HEK293 (cell line): ENCODE data around the gene ERMP1.

Source experiments
- CTCF ChIA-PET: fragments of 350-600 bp; formaldehyde crosslinking; extraction: SDS; loops from one replicate; lab custom pipeline; 2021; ENCODE audit warnings: antibody characterized with exemption; lab: Yijun Ruan, JAX
- POLR2A ChIA-PET: fragments of 300-600 bp; formaldehyde crosslinking; extraction: SDS; loops from one replicate; lab custom pipeline; 2020; ENCODE audit warnings: antibody characterized with exemption, inconsistent platforms; lab: Yijun Ruan, JAX
- H3K27ac ChIP-seq: fragments of 200-500 bp; sonication (Bioruptor generic); 2 replicates; pipeline ENCODE4 v1.5.1; 2014; ENCODE audit warnings: low read depth, low read length, control low read depth, inconsistent platforms; ENCODE audit errors: extremely low read depth
- H3K36me3 ChIP-seq, 2 experiments: fragments of 200-500 bp in 1 of 2; sonication (Bioruptor generic) in 1 of 2; 1 replicate in 1 of 2; 2 replicates in 1 of 2; pipeline ENCODE4 v1.5.1; 2014 to 2017; ENCODE audit warnings: inconsistent platforms in 2 of 2, low read length in 2 of 2; ENCODE audit not compliant: control insufficient read depth in 2 of 2, insufficient read depth in 1 of 2
- H3K4me1 ChIP-seq: fragments of 200-500 bp; sonication (Bioruptor generic); 2 replicates; pipeline ENCODE4 v1.5.1; 2014; ENCODE audit warnings: mild to moderate bottlenecking, low read length, inconsistent platforms; ENCODE audit not compliant: control insufficient read depth, insufficient read depth
- H3K4me3 ChIP-seq: 2 replicates; pipeline ENCODE4 v1.5.1; 2011; ENCODE audit warnings: low read depth, mild to moderate bottlenecking, control low read depth, low read length, moderate library complexity
- H3K9me3 ChIP-seq: fragments of 200-500 bp; sonication (Bioruptor generic); 2 replicates; pipeline ENCODE4 v1.5.1; 2014; ENCODE audit warnings: low read depth, low read length, inconsistent platforms; ENCODE audit not compliant: control insufficient read depth, insufficient read depth
- MEIS1 ChIP-seq: sonication (generic); formaldehyde crosslinking; IDR thresholded peaks from 2 replicates; pipeline ENCODE4 v1.8.1; 2022; ENCODE audit warnings: missing genetic modification reagents, mild to moderate bottlenecking, borderline replicate concordance
- REPIN1 ChIP-seq: fragments of 450-650 bp; formaldehyde crosslinking; IDR thresholded peaks from 2 replicates; pipeline ENCODE4 v1.5.1; 2017; ENCODE audit warnings: missing biosample characterization, missing genetic modification characterization, low read depth
- WT1 ChIP-seq: fragments of 450-650 bp; formaldehyde crosslinking; IDR thresholded peaks from 2 replicates; pipeline ENCODE4 v1.5.1; 2016; ENCODE audit warnings: missing biosample characterization, missing genetic modification characterization
- ZNF114 ChIP-seq: fragments of 450-650 bp; formaldehyde crosslinking; IDR thresholded peaks from 2 replicates; pipeline ENCODE4 v1.5.0; 2017; ENCODE audit warnings: missing biosample characterization, missing genetic modification characterization
- ZNF24 ChIP-seq: fragments of 450-650 bp; formaldehyde crosslinking; IDR thresholded peaks from 2 replicates; pipeline ENCODE4 v1.5.1; 2016; ENCODE audit warnings: missing biosample characterization, missing genetic modification characterization
- ZNF341 ChIP-seq: fragments of 450-650 bp; formaldehyde crosslinking; IDR thresholded peaks from 2 replicates; pipeline ENCODE4; 2016; ENCODE audit warnings: low read depth, missing biosample characterization, missing genetic modification characterization
- ZNF394 ChIP-seq: fragments of 450-650 bp; formaldehyde crosslinking; IDR thresholded peaks from 2 replicates; pipeline ENCODE4 v1.5.1; 2016; ENCODE audit warnings: missing biosample characterization, missing genetic modification characterization, mild to moderate bottlenecking, moderate library complexity, borderline replicate concordance
- ZNF433 ChIP-seq: fragments of 450-650 bp; formaldehyde crosslinking; IDR thresholded peaks from 2 replicates; pipeline ENCODE4 v1.5.1; 2016; ENCODE audit warnings: missing biosample characterization, missing genetic modification characterization, low read depth
- ZNF530 ChIP-seq: fragments of 450-650 bp; formaldehyde crosslinking; IDR thresholded peaks from 2 replicates; pipeline ENCODE4 v1.5.1; 2016; ENCODE audit warnings: low read depth, missing biosample characterization, missing genetic modification characterization
- ZNF571 ChIP-seq: fragments of 450-650 bp; formaldehyde crosslinking; IDR thresholded peaks from 2 replicates; pipeline ENCODE4 v1.5.0; 2017; ENCODE audit warnings: missing biosample characterization, missing genetic modification characterization
- ZNF623 ChIP-seq: fragments of 450-650 bp; formaldehyde crosslinking; IDR thresholded peaks from 2 replicates; pipeline ENCODE4 v1.5.1; 2016; ENCODE audit warnings: missing biosample characterization, missing genetic modification characterization
- ZNF624 ChIP-seq: fragments of 450-650 bp; formaldehyde crosslinking; IDR thresholded peaks from 2 replicates; pipeline ENCODE4 v1.5.1; 2017; ENCODE audit warnings: missing biosample characterization, missing genetic modification characterization
- ZNF629 ChIP-seq: fragments of 450-650 bp; formaldehyde crosslinking; IDR thresholded peaks from 2 replicates; pipeline ENCODE4 v1.5.1; 2017; ENCODE audit warnings: missing biosample characterization, missing genetic modification characterization
- ZNF776 ChIP-seq: fragments of 450-650 bp; formaldehyde crosslinking; IDR thresholded peaks from 2 replicates; pipeline ENCODE4 v1.5.0; 2017; ENCODE audit warnings: missing biosample characterization, missing genetic modification characterization, borderline replicate concordance
- ZXDB ChIP-seq: fragments of 450-650 bp; formaldehyde crosslinking; IDR thresholded peaks from 2 replicates; pipeline ENCODE4 v1.5.1; 2016; ENCODE audit warnings: missing biosample characterization, missing genetic modification characterization
- TF ChIP-seq, protein P1 (sequence below): fragments of 450-650 bp; formaldehyde crosslinking; IDR thresholded peaks from 2 replicates; pipeline ENCODE4 v1.5.1; 2016; ENCODE audit warnings: missing biosample characterization, missing genetic modification characterization
- TF ChIP-seq, protein P2 (sequence below): fragments of 450-650 bp; formaldehyde crosslinking; IDR thresholded peaks from 2 replicates; pipeline ENCODE4 v1.5.1; 2016; ENCODE audit warnings: missing biosample characterization, missing genetic modification characterization, low read depth
- TF ChIP-seq, protein P3 (sequence below): fragments of 450-650 bp; formaldehyde crosslinking; IDR thresholded peaks from 2 replicates; pipeline ENCODE4 v1.5.1; 2016; ENCODE audit warnings: missing biosample characterization, missing genetic modification characterization

ERMP1 gene

DNA sequence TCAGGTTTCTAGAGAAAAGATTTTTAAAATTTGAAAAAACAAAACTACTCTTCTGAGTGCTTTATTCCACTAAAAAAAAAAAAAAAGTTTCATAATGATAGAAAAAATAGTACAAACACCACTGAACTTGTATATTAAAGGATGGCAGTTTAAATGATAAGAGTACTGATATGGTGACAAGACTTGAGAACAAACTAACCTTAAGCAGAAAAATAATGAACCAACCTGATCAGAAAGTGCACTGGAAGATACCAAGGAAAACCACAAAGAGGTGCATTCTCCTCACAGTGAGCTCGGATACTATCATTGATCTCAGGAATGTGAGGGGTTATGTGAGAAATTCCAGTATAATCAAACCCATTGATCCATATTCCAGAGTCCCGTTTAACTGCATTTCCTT is 34.3 kb downstream of the ERMP1 start:
- peaks cover 4% of the 10 kb centered on the region; the same call in 1 of the 2 replicates for H3K4me1 ChIP-seq
- no peak overlapping the region for H3K27ac ChIP-seq
- no peaks in the 10 kb centered on the region for H3K9me3 ChIP-seq
- ChIA-PET CTCF (interaction anchor here (0.5 to 1.4 kb wide), 19 partner anchors 9 to 626 kb away, joined by 3 to 11 read pairs (median 3); partner anchors contain the start of gene ERMP1), POLR2A (interaction anchor here (0.7 kb wide), 1 partner anchor 19 kb away, joined by 4 read pairs; no protein-coding TSS in a partner anchor)
- no peak for TF ChIP-seq ZNF629 (tag by site-specific recombination)
- TF ChIP-seq ZNF394, result no peak
- TF ChIP-seq ZNF623 (tag by site-specific recombination), result no peak
- TF ChIP-seq ZNF530 (tag by site-specific recombination), result no peak
- TF ChIP-seq ZNF114 (tag by site-specific recombination), result no peak
- H3K4me3 ChIP-seq, result no peak overlapping the region
- H3K36me3 ChIP-seq, result peaks cover 0 to 11% of the 10 kb centered on the region in 2 experiments; a peak in 1 of 3 replicates

- Histone ChIP-seq H3K4me1 (no peaks in the 10 kb centered on the region), H3K9me3 (no peaks in the 10 kb centered on the region), H3K36me3 (peaks cover 0 to 9% of the 10 kb centered on the region in 2 experiments; a peak in 1 of 3 replicates), H3K27ac (no peak overlapping the region), H3K4me3 (no peak overlapping the region)
- ChIA-PET CTCF (interaction anchor here (0.6 to 2.3 kb wide), 4 partner anchors 13 to 510 kb away, joined by 3 to 9 read pairs (median 6); no protein-coding TSS in a partner anchor), POLR2A (interaction anchor here (0.6 kb wide), 1 partner anchor 70 kb away, joined by 6 read pairs; no protein-coding TSS in a partner anchor)
- TF ChIP-seq MEIS1 (CRISPR knock-in tag) (no peak), ZNF530 (tag by site-specific recombination) (no peak), ZNF433 (tag by site-specific recombination) (no peak), ZNF24 (tag by site-specific recombination) (no peak), REPIN1 (tag by site-specific recombination) (no peak), ZXDB (tag by site-specific recombination) (no peak), WT1 (no peak)
- TF ChIP-seq, protein P1, sequence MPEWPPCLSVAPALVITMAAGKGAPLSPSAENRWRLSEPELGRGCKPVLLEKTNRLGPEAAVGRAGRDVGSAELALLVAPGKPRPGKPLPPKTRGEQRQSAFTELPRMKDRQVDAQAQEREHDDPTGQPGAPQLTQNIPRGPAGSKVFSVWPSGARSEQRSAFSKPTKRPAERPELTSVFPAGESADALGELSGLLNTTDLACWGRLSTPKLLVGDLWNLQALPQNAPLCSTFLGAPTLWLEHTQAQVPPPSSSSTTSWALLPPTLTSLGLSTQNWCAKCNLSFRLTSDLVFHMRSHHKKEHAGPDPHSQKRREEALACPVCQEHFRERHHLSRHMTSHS (tag by site-specific recombination), result no peak
Measured at GRCh38 chr9:5796298-5796697, 36.6 kb downstream of the ERMP1 start.

DNA sequence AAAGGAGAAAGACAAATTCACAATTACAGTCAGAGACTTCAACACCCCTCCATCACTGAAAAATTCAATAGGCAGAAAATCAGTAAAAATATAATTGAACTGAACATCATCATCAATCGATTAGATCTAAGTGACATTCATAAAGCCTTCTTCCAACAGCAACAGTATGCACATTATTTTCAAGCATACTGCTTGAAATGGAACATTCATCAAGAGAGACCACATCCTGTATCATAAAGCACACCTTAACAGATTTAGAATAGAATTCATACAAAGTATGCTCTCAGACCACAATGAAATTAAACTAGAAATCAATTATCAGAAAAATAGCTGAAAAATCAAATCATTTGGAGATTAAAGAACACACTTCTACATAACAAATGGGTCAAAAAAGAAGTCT is 39.1 kb downstream of the ERMP1 start:
- POLR2A ChIA-PET, result no interaction called here
- Histone ChIP-seq H3K4me3 (no peak overlapping the region), H3K27ac (no peak overlapping the region), H3K9me3 (no peaks in the 10 kb centered on the region), H3K36me3 (peaks cover 0 to 10% of the 10 kb centered on the region in 2 experiments; a peak in 2 of 3 replicates), H3K4me1 (no peaks in the 10 kb centered on the region)
- CTCF ChIA-PET, result interaction anchor here (0.7 to 1.3 kb wide), 4 partner anchors 39 to 512 kb away, joined by 3 to 5 read pairs (median 4); partner anchors contain the start of genes CD274 and ERMP1
- TF ChIP-seq ZNF341 (no peak), ZNF624 (no peak), ZNF629 (tag by site-specific recombination) (no peak), ZNF776 (tag by site-specific recombination) (no peak), ZNF571 (no peak)
- TF ChIP-seq, protein P2, sequence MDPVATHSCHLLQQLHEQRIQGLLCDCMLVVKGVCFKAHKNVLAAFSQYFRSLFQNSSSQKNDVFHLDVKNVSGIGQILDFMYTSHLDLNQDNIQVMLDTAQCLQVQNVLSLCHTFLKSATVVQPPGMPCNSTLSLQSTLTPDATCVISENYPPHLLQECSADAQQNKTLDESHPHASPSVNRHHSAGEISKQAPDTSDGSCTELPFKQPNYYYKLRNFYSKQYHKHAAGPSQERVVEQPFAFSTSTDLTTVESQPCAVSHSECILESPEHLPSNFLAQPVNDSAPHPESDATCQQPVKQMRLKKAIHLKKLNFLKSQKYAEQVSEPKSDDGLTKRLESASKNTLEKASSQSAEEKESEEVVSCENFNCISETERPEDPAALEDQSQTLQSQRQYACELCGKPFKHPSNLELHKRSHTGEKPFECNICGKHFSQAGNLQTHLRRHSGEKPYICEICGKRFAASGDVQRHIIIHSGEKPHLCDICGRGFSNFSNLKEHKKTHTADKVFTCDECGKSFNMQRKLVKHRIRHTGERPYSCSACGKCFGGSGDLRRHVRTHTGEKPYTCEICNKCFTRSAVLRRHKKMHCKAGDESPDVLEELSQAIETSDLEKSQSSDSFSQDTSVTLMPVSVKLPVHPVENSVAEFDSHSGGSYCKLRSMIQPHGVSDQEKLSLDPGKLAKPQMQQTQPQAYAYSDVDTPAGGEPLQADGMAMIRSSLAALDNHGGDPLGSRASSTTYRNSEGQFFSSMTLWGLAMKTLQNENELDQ (tag by site-specific recombination), result no peak
- TF ChIP-seq, protein P3, sequence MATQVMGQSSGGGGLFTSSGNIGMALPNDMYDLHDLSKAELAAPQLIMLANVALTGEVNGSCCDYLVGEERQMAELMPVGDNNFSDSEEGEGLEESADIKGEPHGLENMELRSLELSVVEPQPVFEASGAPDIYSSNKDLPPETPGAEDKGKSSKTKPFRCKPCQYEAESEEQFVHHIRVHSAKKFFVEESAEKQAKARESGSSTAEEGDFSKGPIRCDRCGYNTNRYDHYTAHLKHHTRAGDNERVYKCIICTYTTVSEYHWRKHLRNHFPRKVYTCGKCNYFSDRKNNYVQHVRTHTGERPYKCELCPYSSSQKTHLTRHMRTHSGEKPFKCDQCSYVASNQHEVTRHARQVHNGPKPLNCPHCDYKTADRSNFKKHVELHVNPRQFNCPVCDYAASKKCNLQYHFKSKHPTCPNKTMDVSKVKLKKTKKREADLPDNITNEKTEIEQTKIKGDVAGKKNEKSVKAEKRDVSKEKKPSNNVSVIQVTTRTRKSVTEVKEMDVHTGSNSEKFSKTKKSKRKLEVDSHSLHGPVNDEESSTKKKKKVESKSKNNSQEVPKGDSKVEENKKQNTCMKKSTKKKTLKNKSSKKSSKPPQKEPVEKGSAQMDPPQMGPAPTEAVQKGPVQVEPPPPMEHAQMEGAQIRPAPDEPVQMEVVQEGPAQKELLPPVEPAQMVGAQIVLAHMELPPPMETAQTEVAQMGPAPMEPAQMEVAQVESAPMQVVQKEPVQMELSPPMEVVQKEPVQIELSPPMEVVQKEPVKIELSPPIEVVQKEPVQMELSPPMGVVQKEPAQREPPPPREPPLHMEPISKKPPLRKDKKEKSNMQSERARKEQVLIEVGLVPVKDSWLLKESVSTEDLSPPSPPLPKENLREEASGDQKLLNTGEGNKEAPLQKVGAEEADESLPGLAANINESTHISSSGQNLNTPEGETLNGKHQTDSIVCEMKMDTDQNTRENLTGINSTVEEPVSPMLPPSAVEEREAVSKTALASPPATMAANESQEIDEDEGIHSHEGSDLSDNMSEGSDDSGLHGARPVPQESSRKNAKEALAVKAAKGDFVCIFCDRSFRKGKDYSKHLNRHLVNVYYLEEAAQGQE, result no peak
